Mesothelial cell of epicardium (in vitro differentiated cells): ENCODE measurements around the gene NYNRIN. TPM values are rescaled to one million over a fixed set of nuclear protein-coding genes. Genes with fewer than 3 reads are reported as not detected.
A peak's percentile ranks its signal among the peaks of the same experiment; 100 is the strongest.

Experiments used
- DNase-seq, 2 experiments: peaks; one replicate each; pipeline ENCODE4 v3.0.0; 2021; ENCODE audit warnings: low spot score in 2 of 2; ENCODE audit not compliant: unreplicated experiment in 2 of 2
- H3K27ac Mint-ChIP-seq: 2 replicates; pipeline ENCODE4 v1.8.0; 2021; ENCODE audit warnings: mixed read lengths
- H3K27me3 Mint-ChIP-seq: 2 replicates; pipeline ENCODE4 v1.8.0; 2021; ENCODE audit warnings: low read depth, mixed read lengths
- H3K36me3 Mint-ChIP-seq: 2 replicates; pipeline ENCODE4 v1.8.0; 2021; ENCODE audit warnings: mixed read lengths
- H3K4me1 Mint-ChIP-seq: 2 replicates; pipeline ENCODE4 v1.8.0; 2021; ENCODE audit warnings: mixed read lengths
- H3K4me3 Mint-ChIP-seq: 2 replicates; pipeline ENCODE4 v1.8.0; 2021; ENCODE audit warnings: mild to moderate bottlenecking, moderate library complexity, mixed read lengths
- H3K9me3 Mint-ChIP-seq: 2 replicates; pipeline ENCODE4 v1.8.0; 2021; ENCODE audit warnings: mixed read lengths
- CTCF ChIP-seq: fragments of 200-600 bp; sonication (generic); IDR thresholded peaks from one replicate; pipeline ENCODE4 v1.5.0; 2021; ENCODE audit warnings: antibody characterized with exemption; ENCODE audit not compliant: unreplicated experiment
- total RNA-seq: library from RNA; stranded (reverse); gene quantifications from 3 replicates; pipeline ENCODE4 v1.2.1, GENCODE V29; 2021

Gene NYNRIN
- total RNA-seq, 1 donor from 2014 or later: 173 TPM

GRCh38 chr14:24425704-24426103 lies 26.9 kb downstream of the NYNRIN start:
- H3K9me3 Mint-ChIP-seq: no peaks in the 10 kb centered on the region
- DNase-seq: no peak
- H3K36me3 Mint-ChIP-seq: no peaks in the 10 kb centered on the region
- H3K27me3 Mint-ChIP-seq: no peaks in the 10 kb centered on the region
- no peak overlapping the region for H3K4me3 Mint-ChIP-seq
- peak overlapping the region; percentile 43 for H3K27ac Mint-ChIP-seq
- H3K4me1 Mint-ChIP-seq: peaks cover 32% of the 10 kb centered on the region
- no peak for TF ChIP-seq CTCF

- DNase-seq: no peak
- Mint-ChIP-seq H3K27ac (peak overlapping the region; percentile 43), H3K9me3 (no peaks in the 10 kb centered on the region), H3K4me3 (no peak overlapping the region), H3K27me3 (no peaks in the 10 kb centered on the region), H3K36me3 (no peaks in the 10 kb centered on the region), H3K4me1 (peaks cover 39% of the 10 kb centered on the region)
- TF ChIP-seq CTCF: no peak
Observed at GRCh38 chr14:24426150-24426911, 27.5 kb downstream of the NYNRIN start.

GRCh38 chr14:24426912-24427536 lies 28.2 kb downstream of the NYNRIN start:
- H3K4me3 Mint-ChIP-seq: no peak overlapping the region

GRCh38 chr14:24427537-24428508 lies 29.0 kb downstream of the NYNRIN start:
- H3K4me1 Mint-ChIP-seq: peaks cover 46% of the 10 kb centered on the region
- TF ChIP-seq CTCF: no peak
- H3K27me3 Mint-ChIP-seq: no peaks in the 10 kb centered on the region
- no peak overlapping the region for H3K4me3 Mint-ChIP-seq
- no peaks in the 10 kb centered on the region for H3K9me3 Mint-ChIP-seq
- peak overlapping the region; percentile 50 for H3K27ac Mint-ChIP-seq
- peaks cover 5% of the 10 kb centered on the region for H3K36me3 Mint-ChIP-seq
- no peak for DNase-seq

More at GRCh38 chr14:24426912-24427536, 28.2 kb downstream of the NYNRIN start:
- Mint-ChIP-seq H3K27ac (peak overlapping the region; percentile 8), H3K36me3 (peaks cover 4% of the 10 kb centered on the region), H3K27me3 (no peaks in the 10 kb centered on the region), H3K4me1 (peaks cover 45% of the 10 kb centered on the region), H3K9me3 (no peaks in the 10 kb centered on the region)
- DNase-seq: no peak
- TF ChIP-seq CTCF: no peak

GRCh38 chr14:24428628-24429394 lies 30.0 kb downstream of the NYNRIN start:
- peak overlapping the region; percentile 98 for H3K27ac Mint-ChIP-seq
- peaks cover 52% of the 10 kb centered on the region for H3K4me1 Mint-ChIP-seq
- no peak for TF ChIP-seq CTCF
- no peaks in the 10 kb centered on the region for H3K27me3 Mint-ChIP-seq
- peaks cover 10% of the 10 kb centered on the region for H3K36me3 Mint-ChIP-seq
- DNase-seq: no peak
- H3K4me3 Mint-ChIP-seq: peak overlapping the region; percentile 77
- no peaks in the 10 kb centered on the region for H3K9me3 Mint-ChIP-seq
